Vagina (tissue), 2 donors: Measurements from ENCODE around the gene LTA. TPM values are rescaled to one million over a fixed set of nuclear protein-coding genes. Genes with fewer than 3 reads are reported as not detected.
A peak's percentile ranks its signal among the peaks of the same experiment; 100 is the strongest.
"Not testable (repeated sequence)": the region's sequence is repeated elsewhere in the genome, so short reads cannot be mapped to it uniquely, and the experiment has no call there.

ENCODE experiments used
- DNase-seq, 2 donors: peaks; one replicate each; pipeline ENCODE4 v3.0.0-alpha.2; 2017; ENCODE audit errors: extremely low spot score in 2 of 2
- H3K27ac ChIP-seq: fragments of 200-600 bp; sonication (generic); one replicate; pipeline ENCODE4 v1.5.1; 2019
- H3K27me3 ChIP-seq: fragments of 200-600 bp; sonication (generic); one replicate; pipeline ENCODE4 v1.5.1; 2019
- H3K36me3 ChIP-seq, 2 donors: fragments of 200-600 bp; sonication (generic); one replicate each; pipeline ENCODE4 v1.5.1; 2017 to 2019
- H3K4me1 ChIP-seq: fragments of 200-600 bp; sonication (generic); one replicate; pipeline ENCODE4 v1.5.1; 2019
- H3K4me3 ChIP-seq, 2 donors: fragments of 200-600 bp; sonication (generic); 1 replicate in 1 of 2; 2 replicates in 1 of 2; pipeline ENCODE4 v1.5.1; 2016 to 2019
- H3K9me3 ChIP-seq: fragments of 200-600 bp; sonication (generic); one replicate; pipeline ENCODE4 v1.5.1; 2019
- CTCF ChIP-seq, 3 experiments: fragments of 450-650 bp in 2 of 3; fragments of 200-600 bp in 1 of 3; sonication (generic) in 1 of 3; IDR thresholded peaks; one replicate each; pipeline ENCODE4 v1.5.1; 2017 to 2019; ENCODE audit warnings: antibody characterized with exemption in 3 of 3, mild to moderate bottlenecking in 2 of 3, moderate library complexity in 2 of 3
- POLR2A ChIP-seq, 2 donors: fragments of 450-650 bp; IDR thresholded peaks; one replicate each; pipeline ENCODE4 v1.6.1; 2017; ENCODE audit warnings: antibody characterized with exemption in 2 of 2, mild to moderate bottlenecking in 2 of 2, moderate library complexity in 2 of 2
- POLR2AphosphoS5 ChIP-seq, 2 donors: sonication (generic); formaldehyde crosslinking; IDR thresholded peaks; one replicate each; pipeline ENCODE4 v1.9.0; 2017; ENCODE audit warnings: antibody characterized with exemption in 2 of 2, mild to moderate bottlenecking in 2 of 2, low read depth in 1 of 2; ENCODE audit not compliant: insufficient read depth in 1 of 2
- intact Hi-C: fragments of 100-400 bp; cut with DNase I; formaldehyde crosslinking; loops from one replicate; pipeline ENCODE4 v1.15.1; 2023
- total RNA-seq: library from RNA; depleted of rRNA; stranded (reverse); fragments of >200 nt; gene quantifications from one replicate; pipeline ENCODE4 v1.2.3, GENCODE V29; 2016

The LTA gene
- total RNA-seq, 1 donor from 2014 or later, result not detected

GRCh38 chr6:31546339-31546957 lies 25.6 kb upstream of the LTA start, which contains the start of gene ATP6V1G2:
Gene ATP6V1G2 (minus strand): TSS chr6:31546608. CDS start chr6:31546559, 49 bp downstream.
- no peaks in the 10 kb centered on the region for H3K9me3 ChIP-seq
- TF ChIP-seq POLR2A (IDR thresholded peaks at IDR 0.05), result no peak
- peak; percentile 97 to 99 (median 99) for TF ChIP-seq CTCF (IDR thresholded peaks at IDR 0.05)
- TF ChIP-seq POLR2AphosphoS5 (IDR thresholded peaks at IDR 0.05; ENCODE audit: insufficient read depth in 1 of 2, low read depth in 1 of 2), result peak in 1 of 2 donors; percentile 78
- H3K27ac ChIP-seq, result peak within 1 kb of the TSS; percentile 83
- peak within 1 kb of the TSS; percentile 36 to 46 for H3K4me3 ChIP-seq
- H3K36me3 ChIP-seq, result peaks cover 0 to 6% of the 10 kb centered on the region in 2 donors
- DNase-seq, result peak in 1 of 2 donors; percentile 98
- no peaks in the 10 kb centered on the region for H3K27me3 ChIP-seq
- H3K4me1 ChIP-seq, result peaks cover 40% of the 10 kb centered on the region
- intact Hi-C loops, result loop anchor here (2.0 kb wide), 1 partner anchor 52 kb away; no protein-coding TSS in a partner anchor

- Histone ChIP-seq H3K27me3 (no peaks in the 10 kb centered on the region), H3K4me1 (peaks cover 40% of the 10 kb centered on the region), H3K27ac (peak within 1 kb of the TSS; percentile 83), H3K4me3 (peak within 1 kb of the TSS; percentile 36 to 46), H3K9me3 (no peaks in the 10 kb centered on the region), H3K36me3 (peaks cover 0 to 6% of the 10 kb centered on the region in 2 donors)
- peak; percentile 85 to 98 for TF ChIP-seq POLR2AphosphoS5 (IDR thresholded peaks at IDR 0.05; ENCODE audit: insufficient read depth in 1 of 2, low read depth in 1 of 2)
- TF ChIP-seq POLR2A (IDR thresholded peaks at IDR 0.05), result no peak
- peak in 1 of 3 experiments; percentile 19 for TF ChIP-seq CTCF (IDR thresholded peaks at IDR 0.05)
- intact Hi-C loops, result loop anchor here (2.0 kb wide), 1 partner anchor 52 kb away; no protein-coding TSS in a partner anchor
- peak in 1 of 2 donors; percentile 97 for DNase-seq
Measured at GRCh38 chr6:31546958-31547726, 24.9 kb upstream of the LTA start, which contains the start of gene NFKBIL1. Gene NFKBIL1 (plus strand): TSS chr6:31547608. CDS start chr6:31547695, 87 bp downstream.

- H3K36me3 ChIP-seq, result peaks cover 0 to 6% of the 10 kb centered on the region in 2 donors
- intact Hi-C loops, result loop anchor here (2.0 kb wide), 1 partner anchor 51 kb away; no protein-coding TSS in a partner anchor
- no peaks in the 10 kb centered on the region for H3K27me3 ChIP-seq
- H3K27ac ChIP-seq, result peak overlapping the region; percentile 83
- no peak for DNase-seq
- no peaks in the 10 kb centered on the region for H3K9me3 ChIP-seq
- peaks cover 33% of the 10 kb centered on the region for H3K4me1 ChIP-seq
- peak overlapping the region; percentile 36 to 46 for H3K4me3 ChIP-seq
- TF ChIP-seq POLR2AphosphoS5 (IDR thresholded peaks at IDR 0.05; ENCODE audit: insufficient read depth in 1 of 2, low read depth in 1 of 2) (no peak), CTCF (IDR thresholded peaks at IDR 0.05) (no peak), POLR2A (IDR thresholded peaks at IDR 0.05) (no peak)
Measured at GRCh38 chr6:31547727-31548543, 24.2 kb upstream of the LTA start.

- peaks cover 0 to 6% of the 10 kb centered on the region in 2 donors for H3K36me3 ChIP-seq
- DNase-seq, result no peak
- TF ChIP-seq CTCF (IDR thresholded peaks at IDR 0.05) (no peak), POLR2A (IDR thresholded peaks at IDR 0.05) (no peak), POLR2AphosphoS5 (IDR thresholded peaks at IDR 0.05; ENCODE audit: insufficient read depth in 1 of 2, low read depth in 1 of 2) (no peak)
- H3K4me3 ChIP-seq, result peak overlapping the region in 1 of 2 donors; percentile 36
- H3K27me3 ChIP-seq, result no peaks in the 10 kb centered on the region
- H3K9me3 ChIP-seq, result no peaks in the 10 kb centered on the region
- peaks cover 29% of the 10 kb centered on the region for H3K4me1 ChIP-seq
- intact Hi-C loops, result no loop called here
- peak overlapping the region; percentile 83 for H3K27ac ChIP-seq
Measured at GRCh38 chr6:31548544-31548873, 23.6 kb upstream of the LTA start.

GRCh38 chr6:31551371-31551770 lies 20.7 kb upstream of the LTA start:
- intact Hi-C loops, result not testable (repeated sequence)

More at GRCh38 chr6:31551371-31551770, 20.7 kb upstream of the LTA start:
- not testable (repeated sequence) for H3K27ac ChIP-seq, H3K9me3 ChIP-seq, H3K27me3 ChIP-seq, H3K4me3 ChIP-seq, DNase-seq
- Histone ChIP-seq H3K4me1 (peaks cover 21% of the 10 kb centered on the region), H3K36me3 (peaks cover 0 to 12% of the 10 kb centered on the region in 2 donors)
